HG03558 (cell line): Measurements from ENCODE around the gene LCP2.
A peak's percentile ranks its signal among the peaks of the same experiment; 100 is the strongest.

Source experiments
- ATAC-seq: cut with Tn5 transposase; IDR thresholded peaks from one replicate; pipeline ENCODE4 v1.9.1; 2021; ENCODE audit warnings: moderate number of reproducible peaks; ENCODE audit not compliant: unreplicated experiment; ENCODE audit errors: extremely low read depth

LCP2 gene

DNA sequence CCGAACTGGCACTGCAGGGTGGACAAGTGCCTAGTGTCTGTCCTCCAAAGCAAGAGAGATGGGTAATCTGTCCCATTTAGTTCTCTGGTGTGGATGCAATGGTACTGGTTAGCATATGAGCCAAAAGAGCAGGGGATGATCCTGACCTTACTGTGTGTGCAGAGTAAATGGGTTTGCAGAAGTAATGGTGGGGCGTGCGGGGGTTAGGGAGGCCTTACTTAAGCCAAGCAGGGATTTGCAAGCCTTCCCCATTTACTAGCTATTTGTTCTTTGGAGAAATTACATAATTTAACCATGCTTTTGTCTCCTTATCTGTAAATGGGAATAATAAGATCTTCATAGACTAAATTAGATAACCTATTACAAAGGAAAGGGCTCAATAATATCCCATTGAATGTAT is 19.9 kb upstream of the LCP2 start:
- ATAC-seq: no peak

GRCh38 chr5:170316937-170317336 is 19.4 kb upstream of the LCP2 start:
- no peak for ATAC-seq

GRCh38 chr5:170315154-170315553 is 17.6 kb upstream of the LCP2 start:
- ATAC-seq: no peak

GRCh38 chr5:170314541-170315095 is 17.0 kb upstream of the LCP2 start:
- no peak for ATAC-seq

DNA sequence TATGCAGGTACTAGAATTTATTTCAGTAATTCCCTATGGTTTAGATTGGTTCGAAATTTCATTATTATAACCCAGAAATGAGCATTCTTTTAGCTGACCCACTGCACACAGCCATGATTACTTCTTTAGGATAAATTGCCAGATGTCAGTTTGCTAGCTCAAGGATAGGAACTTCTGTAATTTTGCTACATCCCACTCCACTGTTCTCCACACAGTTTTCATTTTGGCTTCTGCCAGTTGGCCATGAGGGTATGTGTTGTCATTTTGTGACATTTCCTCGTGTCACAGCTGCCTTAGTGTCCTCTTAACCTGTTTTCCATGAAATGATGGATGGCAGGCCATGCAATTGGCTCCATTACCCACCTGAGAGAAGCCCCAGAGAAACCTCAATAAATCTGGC is 16.2 kb upstream of the LCP2 start:
- no peak for ATAC-seq

GRCh38 chr5:170313344-170313743 is 15.8 kb upstream of the LCP2 start:
- ATAC-seq: no peak

DNA sequence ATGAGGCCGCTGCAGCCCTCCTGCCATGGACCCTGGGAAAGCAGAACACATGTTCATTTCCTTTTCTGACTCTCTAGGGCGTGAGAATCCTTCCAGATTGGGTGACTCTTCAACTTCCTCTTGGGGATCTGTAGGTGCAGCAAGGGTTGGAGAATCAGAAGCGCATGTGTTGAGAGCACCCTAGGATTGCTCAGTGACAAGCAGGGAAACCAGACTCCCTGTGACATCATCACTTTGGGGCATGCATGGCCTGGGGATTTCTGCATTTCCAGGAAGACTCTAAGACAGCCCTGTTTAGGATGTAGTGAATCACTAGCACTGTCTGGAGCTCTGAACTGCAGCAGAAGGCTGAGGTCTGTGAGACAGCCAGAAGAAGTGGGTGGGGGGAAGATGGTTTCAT is 15.1 kb upstream of the LCP2 start:
- ATAC-seq: peak; percentile 54

DNA sequence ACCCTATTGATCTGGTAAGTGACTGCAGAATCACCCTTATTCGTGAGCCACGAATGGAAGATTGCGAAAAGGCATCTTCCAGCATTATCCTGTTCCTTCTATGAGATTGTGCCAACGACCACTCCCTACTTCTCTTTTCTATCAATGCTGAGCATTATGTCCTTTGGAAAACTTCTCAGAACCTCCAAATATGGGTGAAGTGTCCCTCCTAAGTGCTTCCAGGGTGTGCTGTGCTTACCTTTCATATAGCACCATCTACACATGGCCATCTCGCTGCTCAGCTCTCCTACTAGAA is 14.7 kb upstream of the LCP2 start:
- ATAC-seq: no peak

- no peak for ATAC-seq
Measured at GRCh38 chr5:170311511-170312300, 14.1 kb upstream of the LCP2 start.

GRCh38 chr5:170310256-170310926 is 12.8 kb upstream of the LCP2 start:
- no peak for ATAC-seq

DNA sequence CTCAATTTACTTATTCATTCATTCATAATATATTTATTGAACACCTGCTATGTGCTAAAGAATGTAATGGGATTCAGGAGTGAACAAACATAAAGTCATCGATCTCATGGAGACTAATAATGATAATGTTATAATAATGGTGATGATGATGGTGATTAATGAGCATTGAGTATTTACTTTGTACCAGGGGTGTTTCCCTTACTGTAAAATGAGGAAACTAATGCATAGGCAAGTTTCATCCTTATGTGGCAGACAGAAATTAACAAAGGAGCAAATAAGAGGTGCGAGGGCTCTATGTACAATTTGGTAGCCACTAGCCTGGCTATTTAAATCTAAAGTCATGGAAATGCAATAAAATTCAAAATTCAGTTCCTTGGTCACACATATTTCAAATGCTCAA is 11.1 kb upstream of the LCP2 start:
- ATAC-seq: no peak

- ATAC-seq: no peak
Measured at GRCh38 chr5:170307575-170308465, 10.2 kb upstream of the LCP2 start.

GRCh38 chr5:170306381-170306831 is 8.8 kb upstream of the LCP2 start:
- ATAC-seq: peak; percentile 72

- no peak for ATAC-seq
Measured at GRCh38 chr5:170305646-170306025, 8.1 kb upstream of the LCP2 start.

DNA sequence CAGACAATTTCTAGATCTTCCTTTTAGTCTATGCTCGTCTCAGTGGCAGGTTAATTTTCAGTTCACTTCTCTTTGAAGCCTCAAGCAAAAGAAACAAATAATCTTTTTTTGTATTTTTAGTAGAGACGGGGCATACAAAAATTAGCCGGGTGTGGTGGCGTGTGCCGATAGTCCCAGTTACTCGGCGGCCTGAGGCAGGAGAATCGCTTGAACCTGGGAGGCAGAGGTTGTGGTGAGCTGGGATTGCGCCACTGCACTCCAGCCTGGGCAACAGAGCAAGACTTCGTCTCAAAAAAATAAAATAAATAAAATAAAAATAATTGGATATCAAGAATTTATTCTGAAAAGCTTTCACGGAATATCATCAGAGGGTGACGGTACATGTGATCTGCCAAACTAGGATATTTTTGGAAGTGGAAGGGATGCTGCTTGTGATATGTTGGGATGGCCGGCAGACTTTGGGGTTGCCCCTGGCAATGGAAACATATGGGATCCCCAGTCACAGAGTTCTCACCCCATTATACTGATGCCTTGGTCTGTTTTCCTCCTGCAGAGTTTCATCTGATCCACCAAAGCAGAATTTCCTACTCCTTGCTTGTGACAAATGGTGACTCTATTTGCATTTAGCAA is 7.6 kb upstream of the LCP2 start:
- ATAC-seq: no peak

DNA sequence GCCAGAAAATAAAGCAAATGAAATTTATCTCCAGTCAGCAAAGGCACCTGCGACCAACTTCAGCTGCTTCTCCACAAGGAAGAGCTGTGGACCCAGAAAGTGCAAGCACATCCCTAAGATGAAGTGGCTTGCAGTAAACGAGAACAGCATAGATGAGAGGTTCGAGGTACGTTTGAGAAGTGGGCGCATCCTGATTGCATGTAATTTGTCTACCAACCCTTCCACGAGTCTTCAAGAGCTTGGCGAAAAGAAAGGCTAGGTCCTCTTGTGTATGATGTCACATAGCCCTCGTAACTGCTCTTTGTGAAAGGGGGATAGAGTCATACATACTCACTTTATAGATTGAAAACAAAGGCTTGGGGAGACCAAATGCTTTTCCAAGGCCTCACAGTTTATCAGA is 6.0 kb upstream of the LCP2 start:
- no peak for ATAC-seq

GRCh38 chr5:170302653-170303501 is 5.3 kb upstream of the LCP2 start:
- peak; percentile 43 for ATAC-seq

GRCh38 chr5:170301981-170302652 is 4.5 kb upstream of the LCP2 start:
- no peak for ATAC-seq

- no peak for ATAC-seq
Measured at GRCh38 chr5:170301149-170301548, 3.6 kb upstream of the LCP2 start.
